Measurements from ENCODE around the gene CD1E.
"Not testable (repeated sequence)": the region's sequence is repeated elsewhere in the genome, so short reads cannot be mapped to it uniquely, and the experiment has no call there.

The CD1E gene

DNA sequence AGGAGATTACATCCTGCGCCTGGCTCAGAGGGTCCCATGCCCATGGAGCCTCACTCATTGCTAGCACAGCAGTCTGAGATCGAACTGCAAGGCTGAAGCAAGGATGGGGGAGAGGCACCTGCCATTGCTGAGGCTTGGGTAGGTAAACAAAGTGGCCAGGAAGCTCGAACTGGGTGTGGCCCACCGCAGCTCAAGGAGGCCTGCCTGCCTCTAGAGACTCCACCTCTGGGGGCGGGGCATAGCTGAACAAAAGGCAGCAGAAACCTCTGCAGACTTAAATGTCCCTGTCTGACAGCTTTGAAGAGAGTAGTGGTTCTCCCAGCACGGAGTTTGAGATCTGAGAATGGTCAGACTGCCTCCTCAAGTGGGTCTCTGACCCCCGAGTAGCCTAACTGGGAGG lies 17.3 kb upstream of the CD1E start:
- H3K4me3 Mint-ChIP-seq, DNase-seq, H3K4me1 Mint-ChIP-seq, H3K27me3 Mint-ChIP-seq, H3K27ac Mint-ChIP-seq, ATAC-seq: not testable (repeated sequence)
- H3K9me3 Mint-ChIP-seq: peaks cover 10 to 15% of the 10 kb centered on the region in 2 donors

DNA sequence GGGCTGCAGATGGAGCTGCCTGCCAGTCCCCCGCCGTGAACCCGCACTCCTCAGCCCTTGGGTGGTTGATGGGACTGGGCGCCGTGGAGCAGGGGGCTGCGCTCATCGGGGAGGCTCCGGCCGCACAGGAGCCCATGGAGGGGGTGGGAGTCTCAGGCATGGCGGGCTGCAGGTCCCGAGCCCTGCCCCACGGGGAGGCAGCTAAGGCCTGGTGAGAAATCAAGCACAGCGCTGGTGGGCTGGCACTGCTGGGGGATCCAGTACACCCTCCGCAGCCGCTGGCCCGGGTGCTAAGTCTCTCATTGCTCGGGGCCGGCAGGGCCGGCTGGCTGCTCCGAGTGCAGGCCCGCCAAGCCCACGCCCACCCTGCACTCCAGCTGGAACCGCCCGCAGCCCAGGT lies 4.7 kb upstream of the CD1E start:
- not testable (repeated sequence) for H3K4me1 Mint-ChIP-seq, H3K9me3 Mint-ChIP-seq, DNase-seq, H3K27me3 Mint-ChIP-seq, ATAC-seq, H3K4me3 Mint-ChIP-seq, H3K27ac Mint-ChIP-seq

DNA sequence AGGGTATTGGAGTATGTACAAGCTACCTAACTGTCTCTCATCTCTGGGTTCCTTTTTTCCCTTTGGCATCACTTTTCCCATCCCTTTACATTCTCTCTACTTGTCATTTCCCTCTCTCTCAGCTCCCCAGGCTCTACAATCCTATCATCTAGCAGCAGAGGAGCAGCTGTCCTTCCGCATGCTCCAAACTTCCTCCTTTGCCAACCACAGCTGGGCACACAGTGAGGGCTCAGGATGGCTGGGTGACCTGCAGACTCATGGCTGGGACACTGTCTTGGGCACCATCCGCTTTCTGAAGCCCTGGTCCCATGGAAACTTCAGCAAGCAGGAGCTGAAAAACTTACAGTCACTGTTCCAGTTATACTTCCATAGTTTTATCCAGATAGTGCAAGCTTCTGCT lies 561 bp downstream of the CD1E start:
- no peak for ATAC-seq

DNA sequence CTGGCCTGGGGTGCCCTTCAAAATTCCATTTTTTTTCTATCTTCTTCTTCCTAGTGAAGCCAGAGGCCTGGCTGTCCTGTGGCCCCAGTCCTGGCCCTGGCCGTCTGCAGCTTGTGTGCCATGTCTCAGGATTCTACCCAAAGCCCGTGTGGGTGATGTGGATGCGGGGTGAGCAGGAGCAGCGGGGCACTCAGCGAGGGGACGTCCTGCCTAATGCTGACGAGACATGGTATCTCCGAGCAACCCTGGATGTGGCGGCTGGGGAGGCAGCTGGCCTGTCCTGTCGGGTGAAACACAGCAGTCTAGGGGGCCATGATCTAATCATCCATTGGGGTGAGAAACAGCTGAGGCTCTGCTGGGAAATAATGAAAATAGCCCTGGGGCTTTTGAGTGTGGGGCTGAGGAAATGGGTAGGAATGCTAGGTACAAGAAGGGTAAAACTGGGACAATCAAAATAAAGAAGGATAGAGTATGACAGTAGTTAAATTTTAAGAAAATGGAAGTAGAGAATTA lies 2.1 kb downstream of the CD1E start:
- ATAC-seq (no peak), DNase-seq (no peak)
- peaks cover 35% of the 10 kb centered on the region for H3K27me3 Mint-ChIP-seq
- H3K9me3 Mint-ChIP-seq: no peaks in the 10 kb centered on the region
- H3K27ac Mint-ChIP-seq: no peak overlapping the region
- no peak overlapping the region for H3K4me3 Mint-ChIP-seq
- H3K4me1 Mint-ChIP-seq: no peaks in the 10 kb centered on the region

More for the DNA sequence above, 561 bp downstream of the CD1E start:
- H3K27me3 Mint-ChIP-seq: peaks cover 35% of the 10 kb centered on the region
- no peak overlapping the region for H3K27ac Mint-ChIP-seq
- H3K4me1 Mint-ChIP-seq: no peaks in the 10 kb centered on the region
- H3K9me3 Mint-ChIP-seq: no peaks in the 10 kb centered on the region
- DNase-seq: no peak
- H3K4me3 Mint-ChIP-seq: no peak overlapping the region

DNA sequence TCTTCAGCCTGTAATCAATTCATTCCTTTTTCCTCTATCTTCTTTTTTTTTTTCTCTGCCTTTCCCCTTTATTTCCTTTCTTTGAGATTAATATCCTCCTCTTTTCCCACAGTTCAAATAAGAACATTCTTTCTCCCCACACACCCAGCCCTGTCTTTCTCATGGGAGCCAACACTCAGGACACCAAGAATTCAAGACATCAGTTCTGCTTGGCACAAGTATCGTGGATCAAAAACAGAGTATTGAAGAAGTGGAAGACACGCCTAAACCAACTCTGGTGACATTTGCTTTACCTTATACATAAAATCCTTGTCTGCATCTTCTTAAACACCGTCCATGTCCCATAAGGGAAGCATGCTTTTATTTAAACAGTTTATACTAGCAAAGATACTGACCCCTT lies 2.9 kb downstream of the CD1E start:
- H3K27me3 Mint-ChIP-seq: peaks cover 35% of the 10 kb centered on the region

DNA sequence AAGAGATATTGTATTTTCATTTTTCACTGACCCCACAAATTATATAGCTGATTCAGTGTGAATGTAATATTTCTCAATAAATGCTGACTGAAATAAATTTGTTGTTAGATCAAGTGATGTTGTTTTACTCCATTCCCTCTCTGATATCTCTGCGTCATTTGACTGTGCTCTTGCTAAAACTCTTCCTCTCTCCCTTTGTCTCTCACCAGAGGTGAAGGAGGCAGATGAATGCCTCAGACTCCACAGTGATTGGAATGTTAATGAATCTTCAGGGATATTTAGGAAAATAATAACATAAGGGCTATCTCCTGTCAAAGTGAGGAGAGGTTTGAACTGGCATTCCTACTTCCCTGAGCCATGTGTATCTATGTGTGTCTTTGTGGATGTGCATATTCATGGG lies 3.7 kb downstream of the CD1E start:
- Mint-ChIP-seq H3K27ac (no peak overlapping the region), H3K4me1 (no peaks in the 10 kb centered on the region), H3K4me3 (no peak overlapping the region), H3K27me3 (peaks cover 35% of the 10 kb centered on the region), H3K9me3 (no peaks in the 10 kb centered on the region)
- DNase-seq: no peak
- ATAC-seq: no peak

More for the DNA sequence above, 2.9 kb downstream of the CD1E start:
- DNase-seq: no peak
- no peak for ATAC-seq
- H3K4me3 Mint-ChIP-seq: no peak overlapping the region
- no peaks in the 10 kb centered on the region for H3K9me3 Mint-ChIP-seq
- H3K4me1 Mint-ChIP-seq: no peaks in the 10 kb centered on the region
- no peak overlapping the region for H3K27ac Mint-ChIP-seq

DNA sequence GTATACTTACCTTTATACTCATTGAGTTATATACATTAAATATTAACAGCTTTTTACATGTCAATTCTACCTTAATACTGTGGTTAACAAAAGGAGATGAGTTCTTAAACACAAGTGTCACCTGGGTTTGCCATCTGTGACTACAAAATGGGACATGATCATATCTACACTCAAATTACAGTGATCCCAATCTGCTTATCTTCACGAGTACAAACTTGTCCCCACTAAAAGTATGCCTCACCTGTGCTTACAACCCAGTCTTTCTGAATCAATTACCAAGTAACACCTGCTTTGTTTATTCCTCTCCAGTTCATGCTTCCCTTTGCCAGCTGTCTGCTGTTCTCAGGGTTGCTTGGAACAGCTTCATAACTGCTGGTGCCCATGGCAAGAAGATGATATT lies 8.8 kb downstream of the CD1E start:
- DNase-seq: no peak
- no peaks in the 10 kb centered on the region for H3K9me3 Mint-ChIP-seq
- H3K27ac Mint-ChIP-seq: no peak overlapping the region
- H3K4me1 Mint-ChIP-seq: no peaks in the 10 kb centered on the region
- peaks cover 12% of the 10 kb centered on the region for H3K27me3 Mint-ChIP-seq
- ATAC-seq: no peak
- H3K4me3 Mint-ChIP-seq: no peak overlapping the region

DNA sequence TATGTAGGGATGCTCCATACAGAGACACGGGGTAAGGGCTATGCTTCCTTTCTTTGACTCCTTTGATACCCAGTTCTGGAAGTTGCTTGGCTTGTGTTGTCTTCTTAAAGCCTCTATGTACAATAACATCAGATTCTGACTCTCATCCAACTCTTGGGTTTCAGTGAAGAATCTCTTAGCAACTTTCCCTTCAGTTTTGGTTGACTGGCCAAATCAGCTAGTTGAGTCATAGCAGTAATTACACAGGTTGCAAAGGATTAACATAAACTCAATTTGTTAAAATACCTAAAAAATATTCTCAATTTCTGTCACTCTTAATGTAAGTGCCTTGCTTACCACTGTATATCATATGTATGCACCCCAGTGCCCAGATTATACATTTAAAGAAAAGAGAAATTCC lies 9.2 kb downstream of the CD1E start:
- DNase-seq (no peak), ATAC-seq (no peak)
- Mint-ChIP-seq H3K27ac (no peak overlapping the region), H3K9me3 (no peaks in the 10 kb centered on the region), H3K4me3 (no peak overlapping the region), H3K4me1 (no peaks in the 10 kb centered on the region), H3K27me3 (peaks cover 15% of the 10 kb centered on the region)

DNA sequence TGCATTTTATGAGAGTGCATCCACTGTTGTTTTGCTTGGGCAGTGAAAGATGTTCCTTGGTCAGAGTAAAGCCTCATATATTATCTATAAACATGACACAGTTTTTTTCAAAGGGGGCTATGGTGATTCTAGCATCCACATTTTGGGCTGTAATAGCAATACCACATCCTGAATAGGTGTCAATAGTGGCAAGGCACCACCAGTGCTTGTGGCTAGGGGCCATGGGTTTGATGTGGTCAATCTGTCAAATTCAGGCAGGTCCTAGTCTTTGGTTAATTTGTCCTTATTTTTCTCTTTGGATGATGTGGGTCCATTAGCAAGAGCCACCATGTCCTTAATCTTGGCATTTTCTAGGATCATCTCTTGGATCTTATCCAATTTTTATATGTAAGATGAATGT lies 13.1 kb downstream of the CD1E start:
- peaks cover 3 to 10% of the 10 kb centered on the region in 2 donors for H3K9me3 Mint-ChIP-seq
- H3K4me1 Mint-ChIP-seq: peaks cover 12% of the 10 kb centered on the region
- no peak overlapping the region for H3K4me3 Mint-ChIP-seq
- H3K27me3 Mint-ChIP-seq: peaks cover 30% of the 10 kb centered on the region
- DNase-seq (no peak), ATAC-seq (no peak)
- H3K27ac Mint-ChIP-seq: no peak overlapping the region

DNA sequence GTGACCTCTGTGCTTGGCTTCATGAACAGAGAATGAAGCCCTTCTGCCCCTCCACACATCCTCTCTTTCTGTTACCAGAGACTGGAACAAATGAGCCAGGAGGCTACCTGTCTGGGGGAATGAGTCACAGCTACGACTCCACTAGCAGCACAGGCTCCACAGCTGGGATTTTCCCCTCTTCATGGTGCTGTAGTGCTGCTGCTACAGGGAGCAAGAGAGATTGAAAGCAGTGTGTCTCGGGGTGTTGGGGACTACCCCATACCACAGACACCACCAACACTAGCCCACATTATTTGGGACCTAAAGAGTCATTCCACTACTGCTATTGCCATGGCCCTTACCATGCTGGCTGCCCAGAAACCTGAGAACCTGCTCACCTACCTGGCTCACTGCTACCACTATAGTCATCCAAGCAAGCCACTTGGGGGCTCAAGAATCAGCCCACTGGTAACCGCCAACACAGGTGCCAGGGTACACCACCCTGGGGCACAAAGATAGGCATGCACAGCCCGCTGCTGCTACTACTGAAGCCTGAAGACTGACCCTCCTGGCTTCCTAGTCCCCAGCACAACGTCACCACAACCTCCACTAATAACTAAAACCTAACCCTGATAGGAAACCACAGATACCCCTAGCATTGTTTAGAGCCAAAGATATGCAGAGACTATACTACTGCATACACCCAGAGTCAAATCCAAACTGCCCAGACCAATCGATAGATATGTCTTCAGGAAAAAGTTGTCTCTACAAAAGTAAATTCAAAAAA lies 17.7 kb downstream of the CD1E start:
- Mint-ChIP-seq H3K4me3 (no peak overlapping the region), H3K27me3 (peaks cover 52% of the 10 kb centered on the region), H3K4me1 (peaks cover 13% of the 10 kb centered on the region), H3K9me3 (peaks cover 15 to 24% of the 10 kb centered on the region in 2 donors), H3K27ac (no peak overlapping the region)
- peak; percentile 100 for ATAC-seq
- DNase-seq: peak; percentile 52 to 82

DNA sequence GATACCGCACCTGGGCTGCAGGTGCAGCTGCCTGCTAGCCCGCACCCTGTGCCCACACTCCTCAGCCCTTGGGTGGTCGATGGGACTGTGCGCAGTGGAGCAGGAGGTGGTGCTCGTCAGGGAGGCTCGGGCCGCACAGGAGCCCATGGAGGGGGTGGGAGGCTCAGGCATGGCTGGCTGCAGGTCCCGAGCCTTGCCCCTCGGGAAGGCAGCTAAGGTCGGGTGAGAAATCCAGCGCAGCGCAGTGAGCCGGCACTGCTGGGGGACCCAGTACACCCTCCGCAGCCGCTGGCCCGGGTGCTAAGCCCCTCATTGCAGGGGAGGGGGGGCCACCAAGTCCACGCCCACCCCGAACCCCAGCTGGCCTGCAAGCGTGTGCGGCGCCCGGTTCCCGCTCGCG lies 20.4 kb downstream of the CD1E start:
- H3K4me3 Mint-ChIP-seq, H3K27ac Mint-ChIP-seq, ATAC-seq, DNase-seq: not testable (repeated sequence)
- Mint-ChIP-seq H3K9me3 (peaks cover 15 to 24% of the 10 kb centered on the region in 2 donors), H3K4me1 (peaks cover 13% of the 10 kb centered on the region), H3K27me3 (peaks cover 51% of the 10 kb centered on the region)

DNA sequence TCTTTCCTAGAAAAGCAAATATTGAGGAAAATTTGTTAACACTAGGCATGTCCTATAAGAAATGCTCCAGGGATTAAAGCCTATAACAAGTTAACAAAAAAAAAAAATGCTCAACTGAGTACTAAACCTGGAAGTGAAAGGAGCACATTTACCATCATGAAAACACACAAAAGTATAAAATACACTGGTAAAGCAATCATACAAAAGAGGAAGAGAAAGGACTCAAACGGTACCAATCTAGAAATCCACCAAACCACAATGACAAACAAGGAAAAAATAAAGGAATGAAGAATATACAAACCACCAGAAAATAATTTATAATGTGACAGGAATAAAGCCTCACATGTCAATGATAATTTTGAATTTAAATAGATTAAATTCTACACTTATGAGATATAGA lies 21.2 kb downstream of the CD1E start:
- Mint-ChIP-seq H3K4me1 (peaks cover 13% of the 10 kb centered on the region), H3K4me3 (no peak overlapping the region), H3K27me3 (peaks cover 46% of the 10 kb centered on the region), H3K9me3 (peaks cover 15 to 24% of the 10 kb centered on the region in 2 donors), H3K27ac (no peak overlapping the region)
- ATAC-seq (no peak), DNase-seq (no peak)

DNA sequence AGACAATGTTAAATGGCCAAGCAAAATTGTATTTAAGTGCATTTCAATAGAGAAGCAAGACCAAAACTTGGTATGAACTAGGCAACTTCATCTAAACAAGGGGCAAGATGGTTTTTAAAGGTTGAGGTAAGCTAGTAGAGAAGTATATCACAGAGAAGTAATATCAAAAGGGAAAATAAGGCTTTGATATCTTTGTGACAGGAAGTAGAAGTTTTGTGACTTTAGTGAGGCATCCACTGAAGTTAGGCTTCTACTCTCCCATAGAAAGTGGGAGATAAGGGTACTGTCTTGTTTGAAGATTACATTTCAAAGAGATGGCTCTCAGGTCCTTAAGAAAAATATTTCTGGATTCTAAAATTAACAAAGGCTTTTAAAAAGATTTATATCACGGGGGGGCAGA lies 36.6 kb downstream of the CD1E start:
- Mint-ChIP-seq H3K9me3 (no peaks in the 10 kb centered on the region), H3K4me3 (no peak overlapping the region)
- ATAC-seq: no peak

DNA sequence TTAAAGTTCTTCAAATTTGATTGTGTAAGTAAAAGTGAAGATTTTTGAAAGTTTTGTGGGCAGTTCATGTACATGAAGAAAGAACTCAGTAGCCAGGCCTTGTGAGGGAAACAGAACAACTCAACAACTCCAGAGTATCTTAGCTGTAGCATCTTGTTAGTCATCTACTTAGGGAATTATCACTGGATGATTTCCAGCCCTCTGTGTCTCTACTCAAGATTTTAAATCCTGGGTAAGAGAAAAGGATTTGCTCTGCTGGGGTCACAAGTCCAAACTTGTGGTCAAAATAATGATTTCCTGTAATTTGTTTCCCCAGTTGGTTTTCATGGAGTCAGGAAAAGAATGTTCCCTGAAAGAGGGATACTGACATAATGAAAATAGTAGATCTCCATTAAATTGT lies 37.4 kb downstream of the CD1E start:
- H3K4me3 Mint-ChIP-seq: no peak overlapping the region
- peaks cover 9% of the 10 kb centered on the region for H3K27me3 Mint-ChIP-seq
- no peaks in the 10 kb centered on the region for H3K9me3 Mint-ChIP-seq
- H3K27ac Mint-ChIP-seq: no peak overlapping the region
- ATAC-seq (no peak), DNase-seq (no peak)
- H3K4me1 Mint-ChIP-seq: no peaks in the 10 kb centered on the region

More for the DNA sequence above, 36.6 kb downstream of the CD1E start:
- no peak for DNase-seq
- Mint-ChIP-seq H3K27me3 (peaks cover 4% of the 10 kb centered on the region), H3K27ac (no peak overlapping the region), H3K4me1 (no peaks in the 10 kb centered on the region)

DNA sequence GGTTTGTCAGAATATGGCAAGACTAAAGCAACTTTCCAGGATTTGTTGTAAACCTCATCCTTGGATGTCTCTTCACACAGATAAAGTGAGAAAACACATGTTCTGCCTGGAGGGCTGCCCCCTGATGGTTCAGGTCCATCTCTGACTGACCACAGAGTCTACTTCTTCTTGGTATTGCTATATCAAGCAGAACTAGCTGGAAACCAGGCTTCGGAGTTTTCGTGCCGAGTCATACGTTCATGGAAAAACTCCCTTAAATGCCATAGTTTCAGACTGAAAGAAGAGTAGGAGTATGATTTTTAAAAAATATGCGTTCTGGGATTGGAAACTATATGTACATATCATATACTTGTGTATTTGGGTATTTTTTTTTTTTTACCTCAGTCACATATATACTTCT lies 39.8 kb downstream of the CD1E start:
- no peak overlapping the region for H3K4me3 Mint-ChIP-seq
- DNase-seq: no peak
- H3K4me1 Mint-ChIP-seq: peaks cover under 1% of the 10 kb centered on the region
- no peak for ATAC-seq
- no peaks in the 10 kb centered on the region for H3K9me3 Mint-ChIP-seq
- peaks cover 16% of the 10 kb centered on the region for H3K27me3 Mint-ChIP-seq
- no peak overlapping the region for H3K27ac Mint-ChIP-seq

DNA sequence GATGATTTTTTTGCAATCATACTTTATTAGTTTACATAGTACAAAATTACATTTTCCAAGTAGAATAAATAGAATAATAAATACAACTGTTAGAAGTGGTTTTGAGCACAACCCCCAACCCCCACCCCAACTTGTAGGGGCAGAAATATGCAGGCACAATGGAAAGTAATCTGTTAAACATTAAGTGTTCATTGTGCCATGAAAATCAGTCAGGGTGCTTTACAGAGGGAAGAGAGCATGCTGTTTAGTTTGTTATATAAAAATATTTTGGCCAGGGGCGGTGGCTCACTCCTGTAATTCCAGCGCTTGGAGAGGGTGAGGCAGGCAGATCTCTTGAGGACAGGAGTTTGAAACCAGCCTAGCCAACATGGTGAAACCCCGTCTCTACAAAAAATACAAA lies 43.0 kb downstream of the CD1E start:
- H3K4me1 Mint-ChIP-seq: peaks cover 10% of the 10 kb centered on the region
- no peak overlapping the region for H3K4me3 Mint-ChIP-seq
- ATAC-seq (no peak), DNase-seq (no peak)
- H3K27me3 Mint-ChIP-seq: peaks cover 35% of the 10 kb centered on the region
- no peaks in the 10 kb centered on the region for H3K9me3 Mint-ChIP-seq
- no peak overlapping the region for H3K27ac Mint-ChIP-seq
